Natural killer cell treated with Interleukin-12 subunit alpha and Interleukin-12 subunit beta and Interleukin-15 and Interleukin-18, amount 100 ng/mL, for 72 hours (primary cell): ENCODE measurements around the gene GPR26. TPM values are rescaled to one million over a fixed set of nuclear protein-coding genes. Genes with fewer than 3 reads are reported as not detected.
"Not testable (repeated sequence)": the region's sequence is repeated elsewhere in the genome, so short reads cannot be mapped to it uniquely, and the experiment has no call there.

Source experiments
- ATAC-seq, 2 donors: fragments of 150-1000 bp; cut with Tn5 transposase in 1 of 2; sonication (Bioruptor Pico), chemical (Tn5 transposase) in 1 of 2; 2 replicates each; pipeline ENCODE4 v1.10.0; 2021
- DNase-seq: peaks from one replicate; pipeline ENCODE4 v3.0.0; 2022; ENCODE audit warnings: low spot score
- H3K27ac Mint-ChIP-seq, 2 donors: 1 replicate in 1 of 2; 2 replicates in 1 of 2; pipeline ENCODE4 v1.8.0; 2022; ENCODE audit warnings: mixed read lengths in 2 of 2, mild to moderate bottlenecking in 1 of 2, moderate library complexity in 1 of 2
- H3K27me3 Mint-ChIP-seq, 2 donors: 1 replicate in 1 of 2; 2 replicates in 1 of 2; pipeline ENCODE4 v1.8.0; 2022; ENCODE audit warnings: mixed read lengths in 2 of 2
- H3K36me3 Mint-ChIP-seq: one replicate; pipeline ENCODE4 v1.8.0; 2022; ENCODE audit warnings: mixed read lengths
- H3K4me1 Mint-ChIP-seq, 2 donors: 1 replicate in 1 of 2; 2 replicates in 1 of 2; pipeline ENCODE4 v1.8.0; 2022; ENCODE audit warnings: low read depth in 2 of 2, mixed read lengths in 2 of 2, mild to moderate bottlenecking in 1 of 2
- H3K4me3 Mint-ChIP-seq: one replicate; pipeline ENCODE4 v1.8.0; 2022; ENCODE audit warnings: mixed read lengths
- H3K9me3 Mint-ChIP-seq: 2 replicates; pipeline ENCODE4 v1.8.0; 2022; ENCODE audit warnings: mixed read lengths
- total RNA-seq, 2 donors: library from RNA; stranded (reverse); gene quantifications; one replicate each; pipeline ENCODE4 v1.2.3, GENCODE V29; 2022

The GPR26 gene
- total RNA-seq, 2 donors from 2014 or later = not detected

DNA sequence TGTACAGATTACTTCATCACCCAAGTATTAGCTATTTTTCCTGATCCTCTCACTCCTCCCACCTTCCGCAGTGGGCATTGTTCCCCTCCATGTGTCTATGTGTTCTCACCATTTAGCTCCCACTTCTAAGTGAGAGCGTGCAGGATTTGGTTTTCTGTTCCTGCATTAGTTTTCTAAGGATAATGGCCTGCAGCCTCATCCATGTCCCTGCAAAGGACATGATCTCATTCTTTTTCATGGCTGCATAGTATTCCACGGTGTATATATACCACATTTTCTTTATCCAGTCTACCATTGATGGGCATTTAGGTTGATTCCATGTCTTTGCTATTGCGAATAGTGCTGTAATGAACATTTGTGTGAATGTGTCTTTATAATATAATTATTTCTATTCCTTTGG lies 70.8 kb downstream of the GPR26 start:
- H3K4me1 Mint-ChIP-seq, ATAC-seq, H3K27ac Mint-ChIP-seq, H3K9me3 Mint-ChIP-seq, DNase-seq, H3K36me3 Mint-ChIP-seq, H3K4me3 Mint-ChIP-seq: not testable (repeated sequence)
- H3K27me3 Mint-ChIP-seq = peaks cover 7 to 14% of the 10 kb centered on the region in 2 donors

DNA sequence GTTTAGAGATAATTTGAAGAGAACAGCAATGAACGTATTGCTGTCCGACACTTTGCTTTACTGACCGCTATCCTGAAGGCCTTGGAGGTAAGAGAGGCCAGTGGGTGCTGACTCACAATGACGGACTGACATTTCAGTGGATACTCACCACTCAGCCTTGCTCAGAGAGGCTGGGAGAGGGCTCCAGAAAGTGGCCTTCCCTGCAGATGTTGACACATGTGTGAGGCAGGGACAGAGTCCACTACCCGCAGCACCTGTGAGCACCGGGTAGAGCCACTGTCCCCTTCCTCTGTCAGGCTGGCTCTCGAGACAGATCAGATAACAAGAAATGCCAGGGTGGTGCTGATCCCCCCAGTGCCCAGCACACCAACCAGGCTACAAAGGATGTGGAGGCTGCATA lies 75.0 kb downstream of the GPR26 start:
- H3K4me1 Mint-ChIP-seq = no peaks in the 10 kb centered on the region
- H3K36me3 Mint-ChIP-seq = no peaks in the 10 kb centered on the region
- H3K4me3 Mint-ChIP-seq = no peak overlapping the region

DNA sequence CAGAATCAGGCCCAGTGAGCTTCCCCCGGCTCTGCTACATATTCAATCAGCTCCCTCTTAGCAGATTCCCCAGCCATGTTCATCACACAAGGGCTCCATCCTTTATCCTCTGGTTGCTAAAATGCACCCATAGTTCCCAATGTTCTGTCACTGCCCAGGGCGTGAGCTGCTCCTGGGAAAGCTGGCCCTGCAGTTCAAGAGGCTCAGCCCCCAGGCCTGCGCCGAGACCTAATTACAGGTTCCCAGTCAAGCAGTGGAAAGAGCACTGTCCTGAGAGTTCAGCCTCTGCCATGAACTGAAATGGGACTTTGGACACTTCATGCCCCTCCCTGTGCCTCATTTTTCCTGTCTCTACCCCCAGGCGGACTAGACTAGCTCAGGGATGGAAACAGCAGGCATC lies 75.6 kb downstream of the GPR26 start:
- H3K36me3 Mint-ChIP-seq = no peaks in the 10 kb centered on the region
- no peaks in the 10 kb centered on the region for H3K9me3 Mint-ChIP-seq
- H3K27me3 Mint-ChIP-seq = peaks cover 15 to 18% of the 10 kb centered on the region in 2 donors
- ATAC-seq (no peak), DNase-seq (no peak)
- no peaks in the 10 kb centered on the region for H3K4me1 Mint-ChIP-seq
- H3K27ac Mint-ChIP-seq = no peak overlapping the region
- no peak overlapping the region for H3K4me3 Mint-ChIP-seq

More for the DNA sequence above, 75.0 kb downstream of the GPR26 start:
- no peak overlapping the region for H3K27ac Mint-ChIP-seq
- no peak for ATAC-seq
- H3K27me3 Mint-ChIP-seq = peaks cover 14 to 15% of the 10 kb centered on the region in 2 donors
- DNase-seq = no peak
- no peaks in the 10 kb centered on the region for H3K9me3 Mint-ChIP-seq

DNA sequence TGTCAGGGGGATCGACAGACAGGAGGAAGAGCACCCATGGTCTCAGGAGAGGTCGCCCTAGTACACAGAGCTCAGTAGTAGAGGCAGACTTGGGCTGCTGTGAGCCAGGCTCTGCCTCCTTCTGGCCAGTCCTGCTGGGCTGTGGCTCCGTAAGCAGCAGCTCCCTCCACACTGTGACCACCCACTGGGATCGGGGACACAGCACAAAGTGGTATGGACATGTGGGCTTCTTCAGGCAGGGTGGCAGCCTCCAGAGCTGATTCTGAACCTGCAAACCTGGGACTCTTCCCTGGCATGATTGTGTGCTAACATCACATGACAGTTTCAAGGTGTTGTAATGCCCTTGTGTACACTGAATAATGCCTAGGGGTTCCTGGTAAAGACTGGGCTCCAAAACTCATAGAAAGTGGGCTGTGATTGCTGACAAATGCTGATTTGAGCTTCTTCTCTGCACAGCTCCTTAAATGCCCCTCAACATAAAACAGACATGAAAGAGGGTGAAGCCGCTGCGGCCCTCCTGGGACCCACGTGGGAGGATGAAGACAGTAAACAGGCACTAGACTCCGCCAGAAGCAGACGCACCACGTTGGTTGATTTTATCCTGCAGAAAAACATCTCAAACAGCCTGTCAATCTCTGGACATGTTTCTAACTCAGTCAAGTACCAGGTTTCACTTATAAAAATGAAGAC lies 76.7 kb downstream of the GPR26 start:
- Mint-ChIP-seq H3K27ac (no peak overlapping the region), H3K9me3 (no peaks in the 10 kb centered on the region), H3K4me3 (no peak overlapping the region), H3K27me3 (peaks cover 15 to 19% of the 10 kb centered on the region in 2 donors), H3K36me3 (no peaks in the 10 kb centered on the region), H3K4me1 (no peaks in the 10 kb centered on the region)
- DNase-seq (no peak), ATAC-seq (no peak)

DNA sequence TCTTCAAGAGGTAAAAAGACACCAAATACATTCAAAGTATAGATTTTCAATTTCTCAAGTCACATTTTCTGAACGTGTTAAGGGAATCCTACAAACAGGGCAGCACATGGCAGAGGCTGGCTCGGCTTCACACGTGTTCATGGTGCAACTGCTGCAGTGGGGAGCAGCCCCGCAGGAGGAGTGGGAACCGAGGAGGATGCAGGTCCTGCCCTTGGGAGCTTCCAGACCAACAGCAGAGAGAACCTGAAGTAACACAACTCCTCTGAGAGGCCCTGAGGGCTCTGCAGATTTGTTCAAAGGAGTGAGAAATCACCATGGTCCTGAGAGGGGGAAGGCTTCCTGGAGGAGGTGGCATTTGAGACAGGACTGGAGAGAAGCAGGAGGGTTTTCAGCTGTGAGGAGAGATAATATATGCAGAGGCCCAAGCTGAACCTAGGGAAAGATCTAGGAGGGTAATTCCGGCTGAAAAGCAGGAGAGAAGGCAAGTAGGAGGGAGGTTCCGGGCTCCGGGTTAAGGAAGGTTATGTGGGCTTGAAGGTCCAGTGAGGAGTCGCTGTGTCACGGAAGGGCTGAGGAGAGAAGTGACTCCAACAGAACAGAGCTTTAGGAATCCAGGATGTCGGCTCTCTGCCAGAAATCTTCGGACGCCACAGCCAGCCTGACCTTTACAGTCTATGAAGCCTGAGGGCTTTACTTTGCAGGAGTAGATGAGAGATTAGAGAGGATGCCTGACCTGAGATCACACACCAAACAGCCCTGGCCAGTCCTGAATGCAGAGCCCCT lies 77.5 kb downstream of the GPR26 start:
- H3K27ac Mint-ChIP-seq = no peak overlapping the region
- no peaks in the 10 kb centered on the region for H3K4me1 Mint-ChIP-seq
- H3K9me3 Mint-ChIP-seq = no peaks in the 10 kb centered on the region
- H3K36me3 Mint-ChIP-seq = no peaks in the 10 kb centered on the region
- ATAC-seq = no peak
- H3K27me3 Mint-ChIP-seq = peaks cover 13 to 19% of the 10 kb centered on the region in 2 donors
- no peak for DNase-seq
- H3K4me3 Mint-ChIP-seq = no peak overlapping the region

DNA sequence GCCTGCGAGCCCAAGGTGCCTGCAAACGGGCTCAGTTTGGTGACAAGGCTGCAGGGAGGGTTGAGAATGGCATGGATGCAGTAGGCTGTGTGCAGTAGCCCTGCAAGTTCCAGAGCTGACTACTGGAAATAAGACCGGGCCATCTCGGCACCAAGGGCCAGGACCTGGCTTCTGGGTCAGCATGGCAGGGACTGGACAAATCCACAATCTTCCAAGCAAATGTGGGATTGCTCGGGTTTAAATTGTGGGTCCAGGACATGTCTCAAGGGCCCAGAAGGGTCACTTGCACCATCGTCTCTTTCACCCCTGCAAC lies 78.0 kb downstream of the GPR26 start:
- no peak overlapping the region for H3K4me3 Mint-ChIP-seq
- DNase-seq = no peak
- H3K4me1 Mint-ChIP-seq = no peaks in the 10 kb centered on the region
- H3K27ac Mint-ChIP-seq = no peak overlapping the region
- H3K27me3 Mint-ChIP-seq = peaks cover 8 to 16% of the 10 kb centered on the region in 2 donors
- ATAC-seq = no peak
- H3K9me3 Mint-ChIP-seq = no peaks in the 10 kb centered on the region
- H3K36me3 Mint-ChIP-seq = no peaks in the 10 kb centered on the region

Other genes starting within 250 kb of the GPR26 start
- not detected for gene CPXM2, start 225.5 kb downstream of the GPR26 start, total RNA-seq